ENCODE results near the gene TFF3.
A peak's percentile ranks its signal among the peaks of the same experiment; 100 is the strongest.
"Not testable (repeated sequence)": the region's sequence is repeated elsewhere in the genome, so short reads cannot be mapped to it uniquely, and the experiment has no call there.

TFF3 gene

DNA sequence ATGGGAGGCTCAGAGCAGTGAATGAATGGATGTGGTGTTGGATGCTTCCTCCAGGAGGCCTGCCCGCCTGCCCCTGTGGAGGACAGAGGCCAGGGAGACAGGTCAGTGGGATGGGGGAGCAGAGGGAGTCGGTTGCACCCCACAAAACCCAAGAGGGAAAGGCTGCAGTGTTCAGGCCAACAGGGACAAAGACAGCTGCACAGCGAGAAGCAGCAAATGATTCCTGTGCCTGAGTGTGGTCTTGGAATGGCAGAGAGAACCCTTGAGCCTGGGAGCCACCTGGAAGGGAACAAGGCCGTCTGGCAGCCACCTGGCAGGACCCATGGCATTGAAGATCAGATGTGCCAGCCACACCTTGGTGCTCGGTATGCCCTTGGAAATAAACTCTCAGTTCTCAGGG, 8.1 kb downstream of the TFF3 start:
- FAIRE-seq (no peak), DNase-seq (ENCODE audit: insufficient read length, low spot score) (no peak)

DNA sequence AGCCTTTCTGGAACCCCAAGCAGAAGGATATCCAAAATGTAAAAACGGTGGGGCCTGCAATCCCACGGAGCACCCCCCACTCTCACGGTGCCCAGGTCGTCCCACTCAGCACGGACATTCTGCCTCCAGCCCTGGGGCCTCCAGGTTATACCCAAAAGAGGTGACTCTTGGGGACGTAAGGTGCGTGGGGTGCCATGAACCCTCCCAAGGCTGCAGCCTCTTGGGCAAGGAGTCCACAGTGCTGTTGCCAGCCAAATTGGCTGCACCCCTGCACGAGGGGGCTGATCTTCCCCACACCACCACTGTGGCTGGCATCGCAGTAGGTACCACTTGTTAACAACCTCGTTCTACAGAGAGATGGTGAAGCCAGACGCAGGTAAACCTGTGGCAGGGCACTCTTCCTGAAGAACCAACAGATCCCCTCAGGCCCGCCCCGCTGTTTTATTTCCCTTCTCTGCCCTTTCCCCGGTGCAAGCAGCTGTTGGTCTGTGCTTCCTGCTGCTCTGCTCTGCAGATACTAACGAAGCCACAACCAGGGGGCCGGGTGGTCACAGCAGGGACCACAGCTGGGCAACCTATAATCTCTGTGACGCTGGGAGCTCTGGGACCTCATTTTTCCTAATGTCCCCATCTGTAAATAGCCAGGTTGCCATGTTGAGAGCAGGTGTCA, 8.7 kb downstream of the TFF3 start:
- DNase-seq (ENCODE audit: insufficient read length, low spot score) (no peak), FAIRE-seq (no peak)

- DNase-seq (ENCODE audit: insufficient read length, low spot score) (no peak), FAIRE-seq (no peak)
Observed at GRCh38 chr21:42305707-42306147, 9.5 kb downstream of the TFF3 start.

DNA sequence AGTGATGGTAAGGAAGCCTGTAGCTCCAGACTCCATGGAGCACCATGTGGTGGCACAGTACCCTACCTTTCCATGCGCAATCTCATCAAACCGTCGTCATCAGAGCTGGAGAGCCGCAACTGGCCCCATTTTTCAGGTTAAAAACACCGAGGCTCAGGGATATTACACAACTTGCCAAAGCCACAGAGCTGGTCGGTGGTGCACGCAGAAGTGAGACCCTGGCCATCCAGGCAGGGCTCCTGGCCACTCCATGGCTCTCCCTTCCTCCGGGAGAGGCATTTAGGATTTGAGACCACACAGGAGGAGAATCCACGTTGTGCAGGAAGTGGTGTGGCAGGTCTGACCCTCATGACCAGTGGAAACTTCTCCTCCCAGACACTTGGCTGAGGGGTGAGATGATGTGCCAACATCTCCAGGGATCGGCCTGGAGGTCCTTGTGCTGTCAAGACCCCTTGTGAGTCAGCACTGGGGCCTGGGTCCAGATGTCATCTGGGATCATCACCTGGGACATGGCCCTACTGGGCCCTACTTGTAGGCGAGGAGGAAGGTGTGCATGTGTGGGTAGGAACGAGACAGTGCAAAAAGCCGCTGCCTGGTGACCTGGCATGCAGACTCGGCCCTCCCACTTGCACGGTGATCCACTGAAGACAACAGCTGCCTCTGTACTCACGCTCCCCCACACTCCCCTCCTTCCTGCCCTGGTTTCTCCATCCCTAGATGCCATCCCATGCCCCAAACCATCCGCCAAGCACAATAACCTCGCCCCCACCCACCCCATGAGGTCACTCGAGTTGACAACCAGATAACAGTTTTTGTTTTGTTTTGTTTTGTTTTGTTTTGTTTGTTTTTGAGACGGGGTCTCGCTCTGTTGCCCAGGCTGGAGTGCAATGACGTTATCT, 10.4 kb downstream of the TFF3 start:
- FAIRE-seq (no peak), DNase-seq (ENCODE audit: insufficient read length, low spot score) (no peak)

- FAIRE-seq (no peak), DNase-seq (ENCODE audit: insufficient read length, low spot score) (no peak)
Observed at GRCh38 chr21:42303443-42303842, 11.8 kb downstream of the TFF3 start.

GRCh38 chr21:42302794-42303193, 12.4 kb downstream of the TFF3 start:
- FAIRE-seq (no peak), DNase-seq (ENCODE audit: insufficient read length, low spot score) (no peak)

DNA sequence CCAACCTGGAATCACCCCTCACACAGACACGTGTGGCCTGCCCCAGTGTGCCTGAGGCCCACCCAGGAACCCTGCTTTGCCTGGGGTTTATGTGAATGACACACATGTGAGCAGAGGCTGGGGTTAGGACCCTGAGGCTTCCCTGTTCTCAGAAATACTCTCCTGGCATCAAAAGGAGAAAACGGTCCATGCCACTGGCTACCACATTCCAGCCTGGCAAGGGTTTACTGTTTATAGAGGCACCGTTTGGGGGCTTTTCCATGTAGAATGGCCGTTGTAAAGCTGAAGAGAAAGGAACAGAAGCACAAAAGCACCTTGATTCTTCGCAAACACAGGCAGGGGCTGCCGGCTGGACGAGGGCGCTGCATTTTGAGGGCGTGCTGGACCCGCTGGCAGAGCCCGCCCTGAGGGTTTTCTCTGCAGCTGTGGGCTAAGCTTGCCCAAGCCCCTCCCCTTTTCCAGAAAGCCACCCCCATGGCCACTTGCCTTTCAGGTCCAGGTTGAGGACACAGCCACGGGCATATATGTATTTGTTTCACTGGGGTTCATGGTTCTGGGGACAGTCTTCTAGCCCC, 13.0 kb downstream of the TFF3 start:
- no peak for FAIRE-seq

DNA sequence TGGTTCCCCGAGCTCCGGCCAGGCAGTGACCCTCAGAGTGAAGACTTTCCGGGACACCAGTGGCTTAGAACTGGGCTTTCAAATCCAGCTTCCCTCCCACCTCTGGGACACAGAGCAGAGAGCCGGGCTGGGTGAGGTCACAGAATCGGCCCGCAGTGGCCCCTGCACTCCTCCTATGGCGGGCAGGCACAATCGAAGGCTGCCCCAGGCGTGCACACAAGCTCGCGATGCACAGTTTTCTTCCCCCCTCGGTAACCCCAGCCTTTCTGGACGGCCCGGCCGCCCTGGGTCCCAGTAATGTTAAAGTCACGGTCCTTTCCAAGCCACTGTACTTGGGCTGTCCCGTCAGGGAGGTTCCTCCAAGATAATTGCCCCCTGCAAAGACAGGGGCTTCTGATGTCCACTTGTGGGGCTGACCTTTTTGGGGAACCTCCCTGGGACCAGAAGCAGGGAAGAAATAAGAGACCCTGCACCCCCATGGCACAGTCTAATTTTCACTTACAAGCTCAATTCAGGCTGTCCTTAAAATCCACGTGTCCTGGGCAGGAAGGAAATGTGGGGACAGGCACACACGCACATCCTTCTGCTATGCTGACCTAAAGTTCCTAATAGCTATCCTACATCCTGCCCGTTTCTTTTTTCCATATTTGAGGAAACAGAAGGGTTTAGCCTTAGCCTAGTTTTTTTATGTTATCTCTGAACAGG, 13.7 kb downstream of the TFF3 start:
- DNase-seq (ENCODE audit: insufficient read length, low spot score) (no peak), FAIRE-seq (no peak)

More for the DNA sequence above, 13.0 kb downstream of the TFF3 start:
- DNase-seq (ENCODE audit: insufficient read length, low spot score), result no peak

GRCh38 chr21:42300956-42301355, 14.3 kb downstream of the TFF3 start:
- FAIRE-seq (no peak), DNase-seq (ENCODE audit: insufficient read length, low spot score) (no peak)

DNA sequence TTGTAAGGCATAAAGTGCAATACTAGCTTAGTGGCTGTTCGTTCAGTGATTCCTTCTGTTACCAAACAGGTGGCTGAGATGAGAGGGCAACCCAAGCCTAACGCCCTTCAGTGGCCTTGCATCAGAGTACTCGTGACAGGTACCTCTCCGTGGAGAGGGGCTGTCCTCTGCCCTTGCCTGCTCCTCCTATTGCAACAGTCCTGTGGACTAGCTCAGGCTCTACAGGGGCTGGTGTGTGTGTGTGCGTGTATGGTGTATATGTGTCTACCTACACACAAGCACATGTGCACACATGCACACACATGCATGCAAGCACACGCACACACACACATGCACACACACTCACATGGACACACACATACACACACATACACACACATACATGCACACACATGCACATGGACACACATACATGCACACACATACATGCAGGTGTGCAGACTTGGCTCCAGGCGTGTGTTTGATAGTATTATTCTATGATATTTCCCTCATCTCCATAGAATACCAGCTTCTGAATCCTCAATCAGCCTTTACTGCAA, 15.1 kb downstream of the TFF3 start:
- peak; percentile 40 for FAIRE-seq

DNA sequence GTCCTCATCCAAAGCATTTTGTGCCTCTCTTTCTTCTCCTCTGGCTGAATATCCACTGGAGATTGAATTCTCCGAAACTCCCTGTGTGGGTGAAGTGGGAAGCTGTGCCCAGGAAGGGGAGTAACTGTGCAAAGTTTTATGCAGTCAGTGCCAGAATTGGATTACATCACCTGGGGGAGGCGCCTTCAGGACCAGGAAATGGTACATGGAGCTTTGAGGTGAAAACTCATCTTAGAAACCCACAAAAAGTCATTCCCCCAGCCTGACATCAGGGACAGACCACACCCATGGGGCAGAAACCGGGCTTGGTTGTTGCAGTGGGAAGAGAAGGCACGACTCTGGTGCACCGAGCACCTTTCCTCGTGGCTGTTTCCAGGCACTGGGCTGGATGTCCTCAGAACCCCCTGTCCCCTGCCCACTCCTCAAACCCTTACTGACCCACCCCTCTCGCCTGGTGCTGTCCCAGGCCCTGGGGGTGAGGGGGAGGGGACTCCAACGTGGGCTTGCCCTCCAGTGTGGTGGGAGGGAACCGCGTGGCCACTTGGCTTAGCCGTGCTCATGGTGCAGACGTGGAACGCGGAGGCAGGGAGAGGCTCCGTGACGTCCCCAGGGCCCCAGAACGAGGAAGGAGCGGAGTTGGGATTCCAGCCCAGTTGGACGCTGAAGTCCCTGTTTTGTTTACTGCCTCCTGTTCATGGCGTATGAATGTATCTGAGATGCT, 15.7 kb downstream of the TFF3 start:
- DNase-seq (ENCODE audit: insufficient read length, low spot score), result no peak
- FAIRE-seq, result no peak

More for the DNA sequence above, 15.1 kb downstream of the TFF3 start:
- no peak for DNase-seq (ENCODE audit: insufficient read length, low spot score)

- FAIRE-seq, result no peak
Observed at GRCh38 chr21:42298657-42299056, 16.6 kb downstream of the TFF3 start.

DNA sequence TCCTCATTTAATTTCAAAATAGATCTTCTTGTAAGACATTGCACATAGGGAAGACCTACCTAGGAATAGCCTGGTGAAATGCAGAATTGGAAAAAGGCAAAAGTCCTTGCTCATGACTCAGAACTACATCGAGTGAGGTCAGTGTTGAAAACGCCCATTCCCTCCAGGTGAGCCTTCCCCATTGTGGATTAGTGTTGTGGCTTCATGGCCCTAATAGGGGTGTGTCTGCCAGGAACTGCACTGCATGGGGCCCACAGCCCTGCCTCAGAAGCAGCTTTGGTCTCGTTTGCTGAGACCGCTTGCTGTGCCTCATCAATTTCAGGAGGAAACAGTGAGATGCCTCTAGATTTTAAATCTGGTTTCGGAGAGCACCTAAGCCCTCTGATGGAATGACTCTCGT, 17.0 kb downstream of the TFF3 start:
- DNase-seq (ENCODE audit: insufficient read length, low spot score), result no peak
- FAIRE-seq, result no peak

More at GRCh38 chr21:42298657-42299056, 16.6 kb downstream of the TFF3 start:
- no peak for DNase-seq (ENCODE audit: insufficient read length, low spot score)

- FAIRE-seq, result no peak
- no peak for DNase-seq (ENCODE audit: insufficient read length, low spot score)
Observed at GRCh38 chr21:42297377-42297776, 17.8 kb downstream of the TFF3 start.

DNA sequence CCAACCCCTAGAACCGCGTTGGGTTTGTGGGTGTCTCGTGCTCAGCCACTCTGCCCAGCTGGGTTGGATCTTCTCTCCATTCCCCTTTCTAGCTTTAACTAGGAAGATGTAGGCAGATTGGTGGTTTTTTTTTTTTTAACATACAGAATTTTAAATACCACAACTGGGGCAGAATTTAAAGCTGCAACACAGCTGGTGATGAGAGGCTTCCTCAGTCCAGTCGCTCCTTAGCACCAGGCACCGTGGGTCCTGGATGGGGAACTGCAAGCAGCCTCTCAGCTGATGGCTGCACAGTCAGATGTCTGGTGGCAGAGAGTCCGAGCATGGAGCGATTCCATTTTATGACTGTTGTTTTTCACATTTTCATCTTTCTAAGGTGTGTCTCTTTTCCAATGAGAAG, 18.7 kb downstream of the TFF3 start:
- no peak for FAIRE-seq

DNA sequence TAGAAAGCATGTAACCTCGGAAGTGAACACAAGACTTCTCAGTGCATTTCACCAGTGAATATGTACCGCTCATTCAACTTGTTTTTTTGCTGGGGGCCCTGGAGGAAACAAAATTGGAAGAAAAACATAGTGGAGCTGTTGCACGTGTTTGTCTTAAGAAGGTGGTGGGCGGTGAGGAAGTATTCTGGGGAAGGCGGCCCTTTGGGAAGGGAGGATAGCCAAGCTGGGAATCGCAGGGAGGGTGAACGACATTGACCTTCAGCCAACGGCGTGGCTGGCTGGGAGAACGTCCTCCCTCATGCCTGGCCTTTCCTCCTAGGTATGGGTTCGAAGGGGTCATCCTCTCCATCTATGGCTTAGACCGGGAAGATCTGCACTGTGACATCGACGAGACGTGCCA, 19.4 kb downstream of the TFF3 start:
- no peak for DNase-seq (ENCODE audit: insufficient read length, low spot score)
- no peak for FAIRE-seq

More for the DNA sequence above, 18.7 kb downstream of the TFF3 start:
- DNase-seq (ENCODE audit: insufficient read length, low spot score), result no peak

DNA sequence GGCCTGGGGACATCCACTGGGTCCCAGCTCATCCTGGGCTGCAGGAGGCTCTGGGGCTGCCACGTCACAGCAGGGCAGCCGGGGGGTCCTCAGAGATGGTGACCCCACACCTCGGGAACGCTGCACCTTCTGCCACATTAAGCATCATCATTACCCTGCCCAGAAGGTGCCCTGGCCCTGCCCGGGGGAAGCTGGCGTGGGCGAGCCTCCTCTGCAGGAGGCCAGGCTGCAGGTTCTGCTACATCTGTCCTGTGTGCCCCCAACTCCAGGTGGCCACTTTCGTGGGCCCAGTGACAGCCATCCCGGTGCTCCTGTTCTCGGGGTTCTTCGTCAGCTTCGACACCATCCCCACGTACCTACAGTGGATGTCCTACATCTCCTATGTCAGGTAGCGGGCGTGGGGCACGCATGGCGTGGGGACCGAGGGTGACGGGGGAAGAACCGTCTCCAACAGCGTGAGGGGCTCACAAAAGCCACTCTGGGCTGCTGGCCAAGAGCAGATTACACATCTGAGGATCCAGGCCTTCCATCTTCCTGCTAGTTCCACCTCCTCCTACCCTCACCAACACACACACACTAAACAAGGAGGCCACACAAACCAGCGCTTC, 20.8 kb downstream of the TFF3 start:
- FAIRE-seq (no peak), DNase-seq (ENCODE audit: insufficient read length, low spot score) (no peak)

DNA sequence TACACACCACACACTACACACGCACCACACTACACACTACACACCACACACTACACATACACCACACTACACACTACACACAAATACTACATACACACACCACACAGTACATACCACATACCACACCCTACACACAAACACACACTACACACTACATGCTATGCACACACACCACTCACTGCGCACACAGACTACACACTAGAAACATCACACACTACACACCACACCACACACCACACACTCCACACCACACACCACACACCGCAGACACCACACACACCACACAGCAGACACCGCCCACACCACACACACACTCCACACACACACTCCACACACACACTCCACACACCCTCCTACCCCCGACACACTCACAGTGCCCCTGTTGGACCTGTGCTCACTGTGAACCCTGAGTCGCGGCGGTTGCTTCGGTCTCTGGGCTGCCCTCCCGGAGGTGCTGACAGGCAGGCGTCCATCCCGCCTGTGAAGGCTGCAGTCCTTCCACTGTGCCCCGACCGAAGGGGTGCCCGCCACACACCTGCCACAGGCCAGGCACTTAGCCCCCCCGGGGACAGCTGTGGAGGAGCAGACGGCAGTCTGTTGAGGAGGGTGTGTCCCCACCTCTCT, 21.4 kb downstream of the TFF3 start:
- no peak for FAIRE-seq
- DNase-seq (ENCODE audit: insufficient read length, low spot score), result no peak

DNA sequence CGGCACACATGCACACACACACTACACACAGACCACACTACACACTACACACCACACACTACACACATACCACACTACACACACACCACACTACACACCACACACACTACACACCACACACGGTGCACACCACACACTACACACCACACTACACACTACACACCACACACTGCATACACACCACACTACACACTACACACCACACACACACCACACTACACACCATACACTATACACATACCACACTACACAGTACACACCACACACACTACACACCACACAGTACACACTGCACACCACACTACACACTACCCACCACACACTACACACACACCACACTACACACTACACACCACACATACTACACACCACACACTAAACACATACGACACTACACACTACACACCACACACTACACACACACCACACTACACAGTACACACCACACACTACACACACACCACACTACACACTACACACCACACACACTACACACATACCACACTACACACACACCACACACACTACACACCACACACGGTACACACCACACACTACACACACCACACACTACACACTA, 22.6 kb downstream of the TFF3 start:
- not testable (repeated sequence) for FAIRE-seq; DNase-seq (ENCODE audit: insufficient read length, low spot score)
